Smooth muscle cell (in vitro differentiated cells): Measurements from ENCODE around the gene PEF1. TPM values are rescaled to one million over a fixed set of nuclear protein-coding genes. Genes with fewer than 3 reads are reported as not detected.

Source experiments
- DNase-seq: peaks from one replicate; lab custom pipeline; 2025; ENCODE audit not compliant: unreplicated experiment; lab: John Stamatoyannopoulos, UW
- H2AFZ ChIP-seq: fragments of 200-600 bp; sonication (generic); 2 replicates; pipeline ENCODE4 v1.6.0; 2016; ENCODE audit warnings: antibody characterized with exemption, low read depth, mild to moderate bottlenecking
- H3F3A ChIP-seq: fragments of 200-600 bp; sonication (generic); 2 replicates; pipeline ENCODE4 v1.6.0; 2017; ENCODE audit warnings: antibody characterized with exemption, low read depth
- H3K27ac ChIP-seq: fragments of 200-600 bp; sonication (generic); 2 replicates; pipeline ENCODE4 v1.5.1; 2016; ENCODE audit warnings: low read depth, mild to moderate bottlenecking
- H3K27me3 ChIP-seq: fragments of 200-600 bp; sonication (generic); 2 replicates; pipeline ENCODE4 v1.6.1; 2016; ENCODE audit warnings: low read depth, mild to moderate bottlenecking
- H3K36me3 ChIP-seq: fragments of 200-600 bp; sonication (generic); 2 replicates; pipeline ENCODE4 v1.5.1; 2016; ENCODE audit warnings: low read depth
- H3K4me1 ChIP-seq: fragments of 200-600 bp; sonication (generic); 2 replicates; pipeline ENCODE4 v1.5.1; 2016; ENCODE audit warnings: low read depth
- H3K4me2 ChIP-seq: fragments of 200-600 bp; sonication (generic); 2 replicates; pipeline ENCODE4 v1.6.0; 2016; ENCODE audit warnings: mild to moderate bottlenecking
- H3K4me3 ChIP-seq: fragments of 200-600 bp; sonication (generic); 2 replicates; pipeline ENCODE4 v1.5.1; 2016; ENCODE audit warnings: mild to moderate bottlenecking
- H3K79me2 ChIP-seq: fragments of 200-600 bp; sonication (generic); 2 replicates; pipeline ENCODE4 v1.6.0; 2016; ENCODE audit warnings: low read depth, mild to moderate bottlenecking
- H3K9ac ChIP-seq: fragments of 200-600 bp; sonication (generic); 2 replicates; pipeline ENCODE4 v1.6.0; 2016; ENCODE audit warnings: low read depth
- H3K9me3 ChIP-seq: fragments of 200-600 bp; sonication (generic); replicated peaks from 2 replicates; pipeline ENCODE4 v1.5.1; 2016; ENCODE audit warnings: low read depth
- H4K20me1 ChIP-seq: fragments of 200-600 bp; sonication (generic); 2 replicates; pipeline ENCODE4 v1.6.0; 2016; ENCODE audit warnings: low read depth
- WGBS: methylation state at CpG from one replicate; pipeline ENCODE4 v1.1.7; 2016; ENCODE audit warnings: low lambda C conversion rate; 5-methylcytosine and 5-hydroxymethylcytosine counted together
- polyA plus RNA-seq: library from polyadenylated mRNA; unstranded; fragments of >200 nt; fragmentation: Nextera tagmentation; extraction: Ambion mirVana; gene quantifications from 2 replicates; pipeline ENCODE4 v1.2.1, GENCODE V29; 2016
- total RNA-seq: library from RNA; depleted of rRNA; stranded (reverse); fragments of >200 nt; gene quantifications from 2 replicates; pipeline ENCODE4 v1.2.3, GENCODE V29; 2014
- TF ChIP-seq, protein P1 (sequence below): fragments of 200-600 bp; sonication (generic); IDR thresholded peaks from 2 replicates; pipeline ENCODE4 v1.5.1; 2017; ENCODE audit warnings: borderline replicate concordance, mild to moderate bottlenecking, antibody characterized with exemption; ENCODE audit not compliant: insufficient read depth, poor library complexity, severe bottlenecking

The PEF1 gene
- total and polyA plus RNA-seq, 2 experiments from 2014 or later, result 61.4 to 77.1 TPM

DNA sequence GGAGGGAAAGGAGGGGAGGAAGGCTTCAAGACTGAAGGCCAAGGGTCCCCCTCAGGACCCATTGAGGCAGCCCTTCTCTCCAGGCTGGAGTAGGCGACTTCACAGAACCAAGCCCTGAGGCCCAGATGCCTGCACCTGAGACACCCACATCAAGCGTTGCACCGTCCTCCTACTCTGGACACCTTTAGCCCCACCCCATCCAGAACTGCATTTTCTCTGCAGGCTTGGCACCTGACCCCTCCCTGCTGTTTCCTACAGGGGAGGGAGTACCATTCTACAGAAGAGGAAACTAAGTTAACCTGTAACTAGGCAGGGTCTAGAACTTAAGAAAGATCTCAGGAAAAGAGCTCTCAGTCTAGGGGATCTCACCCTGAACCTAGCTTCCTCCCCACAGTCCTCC is 12.0 kb downstream of the PEF1 start:
- H3K4me1 ChIP-seq, result peaks cover 13% of the 10 kb centered on the region
- no peaks in the 10 kb centered on the region for H3K27me3 ChIP-seq
- H3K9me3 ChIP-seq, result no peaks in the 10 kb centered on the region
- H3K27ac ChIP-seq, result no peak overlapping the region
- peaks cover 11% of the 10 kb centered on the region for H3F3A ChIP-seq
- H3K4me3 ChIP-seq, result no peak overlapping the region
- H3K9ac ChIP-seq, result no peak overlapping the region
- DNase-seq, result no peak
- 93% methylated on average over 3 of the region's 3 CpGs for WGBS
- TF ChIP-seq, protein P1, sequence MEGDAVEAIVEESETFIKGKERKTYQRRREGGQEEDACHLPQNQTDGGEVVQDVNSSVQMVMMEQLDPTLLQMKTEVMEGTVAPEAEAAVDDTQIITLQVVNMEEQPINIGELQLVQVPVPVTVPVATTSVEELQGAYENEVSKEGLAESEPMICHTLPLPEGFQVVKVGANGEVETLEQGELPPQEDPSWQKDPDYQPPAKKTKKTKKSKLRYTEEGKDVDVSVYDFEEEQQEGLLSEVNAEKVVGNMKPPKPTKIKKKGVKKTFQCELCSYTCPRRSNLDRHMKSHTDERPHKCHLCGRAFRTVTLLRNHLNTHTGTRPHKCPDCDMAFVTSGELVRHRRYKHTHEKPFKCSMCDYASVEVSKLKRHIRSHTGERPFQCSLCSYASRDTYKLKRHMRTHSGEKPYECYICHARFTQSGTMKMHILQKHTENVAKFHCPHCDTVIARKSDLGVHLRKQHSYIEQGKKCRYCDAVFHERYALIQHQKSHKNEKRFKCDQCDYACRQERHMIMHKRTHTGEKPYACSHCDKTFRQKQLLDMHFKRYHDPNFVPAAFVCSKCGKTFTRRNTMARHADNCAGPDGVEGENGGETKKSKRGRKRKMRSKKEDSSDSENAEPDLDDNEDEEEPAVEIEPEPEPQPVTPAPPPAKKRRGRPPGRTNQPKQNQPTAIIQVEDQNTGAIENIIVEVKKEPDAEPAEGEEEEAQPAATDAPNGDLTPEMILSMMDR, result no peak
- no peaks in the 10 kb centered on the region for H3K36me3 ChIP-seq
- no peak overlapping the region for H2AFZ ChIP-seq
- no peak overlapping the region for H3K4me2 ChIP-seq
- peaks cover 24% of the 10 kb centered on the region for H3K79me2 ChIP-seq
- peaks cover 44% of the 10 kb centered on the region for H4K20me1 ChIP-seq

- no peak overlapping the region for H3K4me3 ChIP-seq
- 8% methylated on average over 6 of the region's 6 CpGs for WGBS
Measured at GRCh38 chr1:31628931-31629556, 15.6 kb downstream of the PEF1 start.

GRCh38 chr1:31627930-31628559 is 16.6 kb downstream of the PEF1 start:
- Histone ChIP-seq H4K20me1 (peaks cover 12% of the 10 kb centered on the region), H3K27ac (peak overlapping the region; percentile 93)

More at GRCh38 chr1:31628931-31629556, 15.6 kb downstream of the PEF1 start:
- Histone ChIP-seq H3K9ac (no peak overlapping the region), H3K9me3 (no peaks in the 10 kb centered on the region), H2AFZ (no peak overlapping the region), H3K79me2 (no peaks in the 10 kb centered on the region), H3K36me3 (no peaks in the 10 kb centered on the region), H4K20me1 (peaks cover 12% of the 10 kb centered on the region), H3K27me3 (no peaks in the 10 kb centered on the region), H3K4me2 (peak overlapping the region; percentile 78), H3K4me1 (peaks cover 31% of the 10 kb centered on the region), H3F3A (peaks cover 26% of the 10 kb centered on the region), H3K27ac (peak overlapping the region; percentile 93)
- TF ChIP-seq, protein P1, result no peak
- DNase-seq, result no peak

More at GRCh38 chr1:31627930-31628559, 16.6 kb downstream of the PEF1 start:
- TF ChIP-seq, protein P1, result no peak
- Histone ChIP-seq H3K27me3 (no peaks in the 10 kb centered on the region), H3K4me3 (no peak overlapping the region), H3K79me2 (no peaks in the 10 kb centered on the region), H3K4me1 (peaks cover 31% of the 10 kb centered on the region), H3K9ac (no peak overlapping the region), H3K9me3 (no peaks in the 10 kb centered on the region), H3F3A (peaks cover 26% of the 10 kb centered on the region), H3K4me2 (peak overlapping the region; percentile 78), H3K36me3 (no peaks in the 10 kb centered on the region), H2AFZ (no peak overlapping the region)
- WGBS, result 48% methylated on average over 11 of the region's 11 CpGs
- DNase-seq, result no peak
